ENCODE data around the gene SOX18.

GRCh38 chr20:64082820-64083377 lies 33.5 kb upstream of the SOX18 start:
- TF ChIP-seq CTCF (IDR thresholded peaks at IDR 0.05) (no peak), ZFX (IDR thresholded peaks at IDR 0.05; ENCODE audit: borderline replicate concordance) (no peak)

Measured in 22Rv1 (cell line).